Hematopoietic multipotent progenitor cell treated with erythropoietin and hydrocortisone succinate and interleukin-3 and kit ligand, for 8 days (in vitro differentiated cells): Measurements from ENCODE around the gene MYO7A.

Source experiments
- DNase-seq: peaks from one replicate; pipeline ENCODE4 v3.0.0-alpha.2; 2015

Gene MYO7A

DNA sequence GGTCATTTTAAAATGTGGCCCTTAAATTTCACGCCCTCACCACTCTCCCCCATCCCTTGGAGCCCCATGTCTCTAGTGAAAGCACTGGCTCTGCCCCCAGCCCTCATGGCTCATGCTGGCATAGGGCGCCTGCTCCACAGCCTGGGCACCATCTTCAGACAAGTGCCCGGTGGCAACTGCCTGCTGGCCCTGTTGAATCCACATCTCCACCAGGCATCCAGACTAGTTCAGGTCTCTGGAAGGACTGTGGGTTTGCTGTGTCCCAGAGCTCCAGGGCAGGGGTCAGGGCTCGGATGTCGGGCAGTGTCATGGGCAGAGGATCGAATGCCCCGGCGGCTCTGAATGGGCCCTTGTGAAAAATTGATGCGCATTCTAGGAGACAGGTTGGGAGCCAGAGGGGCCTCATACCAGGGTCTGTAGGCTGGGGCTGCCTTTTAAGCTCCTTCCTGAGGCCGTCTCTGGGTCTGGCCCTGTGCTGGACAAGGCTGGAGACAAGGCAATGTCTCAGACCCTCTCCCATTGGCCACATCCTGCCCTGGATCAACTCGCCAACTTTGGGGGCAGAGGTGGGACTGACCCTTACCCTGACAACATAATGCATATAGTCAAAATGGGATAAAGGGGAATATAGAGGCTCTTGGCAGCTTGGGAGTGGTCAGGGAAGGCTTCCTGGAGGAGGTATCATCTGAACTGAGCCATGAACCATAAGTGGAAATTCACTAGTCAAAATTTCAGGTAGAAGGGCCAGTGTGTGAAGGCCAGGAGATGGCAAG, 1.2 kb downstream of the MYO7A start:
- DNase-seq: no peak

DNA sequence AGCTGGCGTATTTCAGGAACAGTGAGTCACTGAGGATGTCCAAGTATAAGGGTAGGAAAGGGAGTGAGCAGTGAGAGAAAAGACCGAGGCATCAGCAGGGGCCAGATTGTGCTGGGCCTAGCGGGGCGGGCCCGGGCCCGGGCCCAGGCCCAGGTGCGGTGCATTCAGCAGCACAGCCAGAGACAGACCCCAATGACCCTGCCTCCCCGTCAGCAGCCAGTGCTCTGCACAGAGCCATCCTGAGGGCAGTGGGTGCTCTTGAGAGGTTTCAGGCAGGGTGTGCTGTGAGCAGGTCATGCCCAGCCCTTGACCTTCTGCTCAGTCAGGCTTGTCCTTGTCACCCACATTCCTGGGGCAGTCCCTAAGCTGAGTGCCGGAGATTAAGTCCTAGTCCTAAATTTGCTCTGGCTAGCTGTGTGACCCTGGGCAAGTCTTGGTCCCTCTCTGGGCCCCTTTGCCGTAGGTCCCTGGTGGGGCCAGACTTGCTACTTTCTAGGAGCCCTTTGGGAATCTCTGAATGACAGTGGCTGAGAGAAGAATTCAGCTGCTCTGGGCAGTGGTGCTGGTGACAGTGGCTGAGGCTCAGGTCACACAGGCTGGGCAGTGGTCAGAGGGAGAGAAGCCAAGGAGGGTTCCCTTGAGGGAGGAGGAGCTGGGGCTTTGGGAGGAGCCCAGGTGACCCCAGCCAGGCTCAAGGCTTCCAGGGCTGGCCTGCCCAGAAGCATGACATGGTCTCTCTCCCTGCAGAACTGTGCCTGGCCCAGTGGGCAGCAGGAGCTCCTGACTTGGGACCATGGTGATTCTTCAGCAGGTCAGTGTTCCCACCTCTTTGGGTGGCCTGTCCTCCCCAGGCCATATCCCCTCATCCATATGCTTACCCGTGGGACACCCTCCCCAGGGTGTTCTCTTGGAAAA, 2.1 kb downstream of the MYO7A start:
- no peak for DNase-seq

DNA sequence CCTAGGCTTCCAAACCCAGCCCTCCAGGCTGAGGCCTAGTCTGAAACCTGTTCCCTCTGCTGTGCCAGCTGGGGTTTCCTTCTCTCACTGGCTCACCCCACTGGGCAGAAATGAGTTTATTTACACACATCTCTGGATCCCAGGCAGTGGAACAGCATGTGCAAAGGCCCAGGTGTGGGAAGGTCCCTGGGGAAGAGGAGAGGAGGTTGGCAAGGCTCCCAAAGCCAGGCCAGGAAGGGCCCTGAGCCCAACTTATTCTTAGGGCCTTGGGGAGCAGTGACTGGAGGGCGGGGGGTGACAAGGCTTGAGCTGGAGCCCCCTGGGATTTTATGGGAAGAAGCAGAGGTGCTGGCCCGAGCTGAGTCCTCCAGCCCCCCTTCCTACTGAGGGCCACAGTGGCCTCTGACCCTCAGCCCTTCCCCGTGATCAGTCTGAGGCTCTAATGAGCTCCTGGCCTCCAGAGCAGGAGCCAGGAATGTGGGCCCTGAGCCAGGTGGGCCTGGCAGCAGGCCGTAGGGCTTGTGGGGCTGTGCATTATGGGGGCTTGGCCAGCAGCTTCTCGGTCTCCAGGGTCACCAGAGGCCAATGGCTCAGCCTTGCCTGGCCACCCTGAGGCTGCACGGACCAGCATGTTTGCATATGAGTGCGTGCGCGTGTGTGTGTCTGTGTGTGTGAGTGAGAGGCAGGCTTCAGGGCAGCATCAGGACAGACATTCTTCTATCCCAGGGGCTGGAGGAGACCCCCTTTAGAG, 2.9 kb downstream of the MYO7A start:
- no peak for DNase-seq

- no peak for DNase-seq
These were observed 3.5 kb downstream of the MYO7A start for GRCh38 chr11:77131560-77131959.

DNA sequence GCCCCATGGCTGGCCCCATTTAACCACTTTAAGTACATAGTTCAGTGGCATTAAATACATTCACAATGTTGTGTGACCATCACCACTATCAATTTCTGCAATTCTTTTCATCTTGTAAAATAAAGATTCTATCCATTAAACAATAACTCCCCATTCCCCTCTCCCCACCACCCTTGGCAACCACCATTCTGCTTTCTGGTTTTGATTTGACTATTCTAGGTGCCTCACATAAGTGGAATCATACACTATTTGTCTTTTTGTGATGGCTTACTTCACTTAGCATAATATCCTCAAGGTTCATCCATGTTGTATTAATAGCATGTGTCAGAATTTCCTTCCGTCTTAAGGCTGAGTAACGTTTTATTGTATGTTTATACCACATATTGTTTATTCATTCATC, 7.0 kb downstream of the MYO7A start:
- DNase-seq: no peak

GRCh38 chr11:77136074-77136473, 8.0 kb downstream of the MYO7A start:
- no peak for DNase-seq

DNA sequence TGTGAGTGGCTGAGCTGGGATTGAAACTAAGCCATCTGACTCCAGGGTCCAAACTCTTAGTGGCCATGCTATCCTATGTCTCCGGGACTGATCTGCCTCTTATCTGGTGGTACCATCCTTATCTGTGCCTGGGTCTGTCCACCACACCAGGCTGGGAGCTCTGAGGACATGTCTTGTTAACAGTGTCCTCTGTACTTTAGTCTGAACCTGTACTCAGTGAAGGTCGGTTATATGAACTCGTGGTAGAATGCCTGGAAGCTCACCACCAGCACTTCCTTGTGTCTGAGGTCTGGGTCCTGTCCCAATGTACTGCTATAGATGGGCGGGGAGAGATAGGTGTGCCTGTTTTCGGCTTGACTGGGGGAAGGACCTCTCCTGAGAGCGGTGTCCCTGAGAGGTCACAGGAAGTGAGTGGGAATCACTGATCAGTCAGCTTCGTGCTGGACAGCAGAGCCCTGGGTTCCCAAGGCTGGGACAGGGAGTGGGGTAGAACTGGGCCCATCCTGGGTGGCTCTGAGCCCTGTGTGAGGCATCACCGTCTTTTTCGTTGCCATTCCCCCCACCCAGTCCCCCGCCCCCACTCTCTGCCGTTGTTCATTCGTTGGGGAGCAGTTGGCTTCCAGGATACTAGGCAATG, 8.9 kb downstream of the MYO7A start:
- no peak for DNase-seq

DNA sequence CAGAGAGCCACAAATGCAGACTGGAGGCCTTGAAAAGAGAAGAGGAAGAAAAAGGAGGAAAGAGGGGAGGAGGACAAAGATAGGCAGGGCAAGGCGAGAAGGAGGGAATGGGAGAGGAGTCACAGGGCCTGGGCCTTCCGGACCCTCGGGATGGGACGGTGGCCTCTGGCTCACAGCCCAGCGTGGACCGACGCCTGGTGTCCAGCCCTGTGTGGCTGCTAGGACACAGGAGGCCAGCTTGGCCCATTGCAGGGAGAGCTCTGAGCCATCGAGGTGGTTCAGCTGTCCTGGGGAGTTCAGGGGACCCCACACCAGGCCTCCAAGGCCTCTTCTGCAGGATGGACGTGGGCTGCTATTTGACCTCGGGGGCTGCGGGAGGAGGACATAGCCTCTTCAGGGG, 9.4 kb downstream of the MYO7A start:
- no peak for DNase-seq

DNA sequence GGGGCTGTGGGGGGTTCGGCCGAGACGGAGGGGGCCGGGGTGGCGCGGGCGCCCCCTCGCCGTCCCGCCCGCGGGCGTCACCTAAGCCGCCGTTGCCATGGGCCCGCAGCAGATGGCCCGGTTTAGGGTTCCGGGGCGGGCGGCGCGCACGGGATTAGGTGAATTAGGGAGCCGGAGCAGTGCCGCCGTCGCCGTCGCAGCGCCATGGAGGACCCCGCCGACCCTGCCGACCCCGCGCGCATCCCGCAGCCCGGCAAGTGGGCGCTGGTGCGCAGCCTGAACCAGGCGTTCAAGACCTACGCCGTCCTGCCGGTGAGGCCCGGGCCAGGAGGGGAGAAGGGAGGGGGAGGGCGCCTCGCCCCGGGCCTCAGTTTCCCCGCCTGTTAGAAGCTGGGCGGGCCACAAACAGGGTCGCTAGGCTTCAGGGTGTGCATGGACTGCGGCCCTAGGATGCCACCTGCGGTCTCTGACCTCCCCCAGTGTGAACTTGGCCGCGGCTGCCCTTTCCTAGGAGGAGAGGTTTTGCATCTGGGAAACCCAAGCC, 10.1 kb downstream of the MYO7A start:
- DNase-seq: no peak

GRCh38 chr11:77139201-77139600, 11.2 kb downstream of the MYO7A start:
- no peak for DNase-seq

- no peak for DNase-seq
These were observed 12.3 kb downstream of the MYO7A start for GRCh38 chr11:77140231-77140851.

DNA sequence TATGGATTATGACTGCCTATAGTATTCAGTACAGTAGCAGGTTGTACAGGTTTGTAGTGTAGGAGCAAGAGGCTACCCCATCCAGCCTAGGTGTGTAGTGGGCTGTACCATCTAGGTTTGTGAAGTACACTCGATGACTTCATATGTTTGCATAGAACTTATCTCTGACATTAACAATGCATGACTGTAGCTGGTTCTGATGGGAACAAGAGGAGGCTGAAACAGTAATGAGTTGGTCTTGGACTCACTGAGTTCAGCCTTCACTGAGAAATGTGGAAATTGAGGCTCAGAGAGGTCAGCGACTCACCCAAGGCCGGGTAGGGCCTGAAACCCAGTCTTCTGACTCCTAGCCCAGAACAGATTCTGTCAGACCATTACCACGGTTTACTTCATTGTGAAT, 13.0 kb downstream of the MYO7A start:
- no peak for DNase-seq

GRCh38 chr11:77141475-77141874, 13.4 kb downstream of the MYO7A start:
- DNase-seq: no peak

DNA sequence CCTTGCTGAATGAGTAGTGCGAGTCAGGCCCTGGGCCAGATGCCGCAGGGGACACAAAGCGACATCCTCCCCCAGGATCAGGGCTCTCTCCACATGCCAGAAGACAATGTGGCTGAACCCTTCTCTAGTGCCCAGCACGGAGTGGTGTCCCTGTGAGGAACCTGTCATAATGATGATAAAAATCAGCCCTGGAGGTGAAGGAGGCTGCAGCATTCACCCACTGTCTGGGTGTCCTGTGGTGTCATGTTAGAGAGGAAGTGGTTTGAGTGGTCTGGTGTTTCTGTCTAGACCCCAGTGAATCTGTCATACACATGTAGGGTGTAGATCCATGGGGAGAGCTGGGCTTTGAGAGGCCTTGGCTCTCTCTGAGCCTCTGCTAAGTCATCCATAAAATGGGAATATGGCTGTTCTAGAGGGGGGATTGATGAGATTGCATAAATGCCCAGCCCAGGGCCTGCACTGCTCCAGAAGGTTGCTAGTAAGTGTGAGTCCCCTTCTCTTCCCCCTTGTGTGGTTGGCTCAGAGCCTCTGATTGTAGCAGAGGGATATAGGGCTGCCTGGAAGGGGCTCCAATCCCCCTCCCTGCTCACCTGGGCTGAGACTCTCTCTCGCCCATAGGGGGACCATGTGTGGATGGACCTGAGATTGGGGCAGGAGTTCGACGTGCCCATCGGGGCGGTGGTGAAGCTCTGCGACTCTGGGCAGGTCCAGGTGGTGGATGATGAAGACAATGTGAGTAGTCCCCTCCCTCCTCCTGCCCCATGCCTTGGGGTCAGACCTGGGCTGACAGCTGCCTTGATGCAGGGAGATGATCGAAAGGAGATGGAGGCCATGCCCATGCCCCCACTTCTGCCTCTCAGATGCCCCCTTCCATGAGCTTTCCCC, 14.3 kb downstream of the MYO7A start:
- DNase-seq: no peak

- DNase-seq: no peak
These were observed 15.5 kb downstream of the MYO7A start for GRCh38 chr11:77143405-77144020.

- DNase-seq: no peak
These were observed 16.3 kb downstream of the MYO7A start for GRCh38 chr11:77144196-77144856.

- no peak for DNase-seq
These were observed 16.9 kb downstream of the MYO7A start for GRCh38 chr11:77144857-77145428.

DNA sequence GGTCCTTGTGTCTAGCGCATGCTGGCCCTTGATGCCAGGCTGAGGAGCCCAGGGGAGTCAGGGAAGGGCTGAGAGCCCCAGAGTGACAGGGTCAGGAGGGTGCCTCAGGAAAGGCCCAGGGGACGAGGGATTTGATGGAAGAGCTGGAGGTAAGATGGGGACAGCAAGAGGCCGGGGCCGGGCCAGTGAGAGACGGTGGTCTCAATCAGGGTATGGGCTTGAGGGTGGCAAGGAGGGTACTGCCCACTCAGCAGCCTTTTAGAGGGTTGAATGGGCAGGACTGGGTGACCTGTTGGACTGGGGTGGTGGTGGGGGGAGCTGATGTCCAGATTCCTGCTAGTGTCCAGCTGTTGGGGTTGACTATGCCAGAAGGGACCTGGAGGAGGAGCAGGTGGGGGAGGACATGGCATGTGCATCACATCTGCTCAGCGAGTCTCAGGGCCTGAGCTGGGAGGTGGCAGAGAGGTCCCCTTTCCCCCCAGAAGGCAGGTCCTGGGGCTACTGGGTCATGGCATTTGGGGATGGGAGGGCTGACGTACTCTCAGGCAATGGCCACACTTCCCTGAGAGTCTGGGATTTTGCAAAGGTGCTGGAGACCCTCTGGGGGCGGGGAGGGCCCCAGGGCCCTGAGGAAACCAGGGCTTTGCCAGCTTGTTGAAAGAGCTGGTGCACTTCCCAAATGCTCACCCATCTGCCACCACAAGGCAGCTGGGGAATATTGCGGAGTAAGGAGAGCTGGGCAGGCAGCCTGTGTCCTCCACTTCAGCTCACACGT, 18.4 kb downstream of the MYO7A start:
- DNase-seq: no peak

- DNase-seq: no peak
These were observed 18.9 kb downstream of the MYO7A start for GRCh38 chr11:77147036-77147315.
